GM21723 (cell line): Measurements from ENCODE around the gene FAM131C.
"Not testable (repeated sequence)": the region's sequence is repeated elsewhere in the genome, so short reads cannot be mapped to it uniquely, and the experiment has no call there.

Experiments
- ATAC-seq: cut with Tn5 transposase; IDR thresholded peaks from one replicate; pipeline ENCODE4 v1.9.1; 2021; ENCODE audit warnings: mild to moderate bottlenecking, moderate library complexity; ENCODE audit not compliant: unreplicated experiment

Gene FAM131C

DNA sequence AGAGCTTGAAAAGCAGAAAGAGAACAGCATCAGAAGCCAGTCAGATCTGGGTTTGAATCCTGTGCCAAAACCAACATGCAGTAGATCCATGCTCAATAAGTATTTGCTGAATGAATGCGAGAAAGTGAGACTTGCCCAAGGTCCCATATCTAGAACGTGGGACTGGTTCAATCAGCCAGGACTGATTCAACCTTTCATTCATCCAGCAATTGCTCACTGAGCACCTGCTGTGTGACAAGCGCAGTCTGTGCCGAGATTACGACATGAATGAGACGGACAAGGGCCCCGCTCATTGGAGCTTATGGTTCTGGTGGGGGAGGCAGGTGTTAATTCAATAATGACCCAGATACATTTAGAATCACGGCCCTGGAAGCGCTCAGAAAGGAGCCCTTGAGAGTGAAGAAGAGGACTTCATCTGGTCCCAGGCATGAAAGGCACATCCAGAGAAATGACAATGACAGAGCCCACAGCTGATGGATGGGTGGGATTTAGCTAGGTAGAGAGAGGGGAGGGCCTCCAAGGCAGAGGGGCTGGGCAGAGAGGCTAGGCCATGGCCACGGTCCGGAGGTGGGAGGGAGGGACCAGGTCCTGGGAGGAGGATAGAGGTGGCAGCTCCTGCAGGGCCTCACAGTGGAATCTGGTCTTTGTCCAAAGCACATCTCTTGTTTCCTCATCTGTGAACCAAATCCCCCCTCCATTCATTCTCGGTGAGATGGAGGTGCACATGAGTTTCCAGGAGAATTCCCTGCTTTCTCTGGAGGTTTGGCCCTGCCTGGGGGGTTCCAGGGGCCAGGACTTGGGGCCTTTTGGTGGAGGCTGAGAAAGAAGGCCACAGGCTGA, 4.2 kb upstream of the FAM131C start:
- ATAC-seq, result no peak

DNA sequence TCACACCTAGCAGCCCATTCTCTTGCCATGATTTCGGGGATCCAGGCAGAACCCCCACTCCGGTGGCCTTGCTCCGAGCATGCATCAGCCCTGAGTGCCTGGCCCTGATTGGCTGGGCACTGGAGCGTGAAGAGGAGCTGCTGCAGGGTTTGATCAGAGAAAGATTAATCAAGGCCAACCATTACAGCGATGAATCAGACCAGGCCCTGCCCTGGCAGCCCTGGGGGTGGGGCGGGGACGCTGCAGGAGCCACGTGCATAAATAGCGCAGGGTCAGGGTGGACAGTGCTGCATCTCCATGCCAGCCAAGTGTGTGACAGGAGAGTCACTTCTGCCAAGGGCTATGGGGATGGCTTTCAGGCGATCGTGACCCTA, 3.4 kb upstream of the FAM131C start:
- ATAC-seq, result no peak

DNA sequence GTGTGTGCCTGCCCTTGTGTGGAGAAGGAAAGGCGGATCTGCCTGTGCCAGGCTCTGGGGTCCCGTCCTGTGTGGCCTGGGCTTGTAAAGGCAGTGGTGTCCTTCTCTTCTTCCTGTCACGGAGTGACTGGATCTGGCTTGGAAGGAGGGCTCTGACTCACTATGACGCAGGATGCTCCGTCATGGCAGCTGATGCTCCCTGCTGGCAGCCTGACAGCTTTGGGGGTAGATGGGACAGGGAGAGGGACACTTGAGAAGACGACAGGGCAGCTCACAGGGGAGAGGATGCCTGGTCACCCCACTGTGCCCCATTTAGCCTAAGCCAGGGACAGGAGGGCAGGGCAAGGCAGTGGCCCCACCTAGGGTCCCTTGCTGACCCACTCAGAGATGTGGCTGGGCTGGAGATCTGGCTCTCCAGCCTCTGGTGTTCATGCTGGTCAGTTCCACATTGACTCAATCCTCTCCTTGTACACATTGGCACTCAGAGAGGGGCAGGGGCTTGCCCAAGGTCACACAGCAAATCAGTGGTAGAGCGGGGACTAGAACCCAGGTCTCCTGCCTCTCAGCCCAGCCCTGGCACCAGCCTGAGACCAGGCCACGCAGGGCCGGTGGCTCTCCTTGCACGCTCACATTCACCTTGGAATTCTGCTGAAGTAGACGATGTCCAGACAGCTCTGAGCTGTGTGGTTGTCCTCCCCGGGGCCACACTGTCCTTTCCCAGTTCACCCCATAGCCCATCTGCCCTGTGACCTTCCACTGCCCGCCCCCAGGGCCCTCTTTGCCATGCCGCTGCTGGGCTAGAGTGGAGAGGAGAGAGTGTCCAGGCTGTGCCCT, 2.8 kb upstream of the FAM131C start:
- ATAC-seq, result no peak

DNA sequence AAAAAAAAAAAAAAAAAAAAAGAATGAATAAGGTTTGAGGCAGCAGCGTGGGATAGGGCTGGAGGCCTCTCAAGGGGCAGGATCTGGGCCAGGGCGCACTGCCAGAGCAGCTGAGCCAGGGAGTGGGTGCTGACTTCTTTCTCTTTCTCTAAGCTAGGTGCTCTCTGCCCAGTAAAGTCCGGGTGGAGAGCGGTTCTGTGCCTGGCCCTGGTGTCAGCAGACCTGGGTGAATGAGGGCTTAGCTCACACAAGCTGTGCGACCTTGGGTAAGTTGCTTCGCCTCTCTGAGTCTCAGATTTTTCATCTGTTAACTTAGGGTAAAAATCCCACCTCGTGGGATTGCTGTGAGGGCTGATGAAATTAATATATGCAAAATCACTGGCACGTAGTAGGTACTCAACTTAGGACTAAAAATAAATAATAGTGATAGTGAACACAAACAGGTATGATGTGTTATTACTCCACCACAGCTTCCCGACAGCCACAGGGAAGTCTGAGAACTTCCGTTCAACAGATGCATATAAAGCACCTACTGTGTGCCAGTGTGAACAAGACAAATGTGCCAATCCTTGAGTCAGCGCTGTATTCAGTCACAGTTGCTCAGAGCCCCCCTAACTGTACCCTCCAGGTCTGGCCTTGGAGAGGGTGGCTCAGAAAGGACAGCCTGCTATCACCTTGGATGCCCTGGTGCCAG, 2.0 kb upstream of the FAM131C start:
- no peak for ATAC-seq

DNA sequence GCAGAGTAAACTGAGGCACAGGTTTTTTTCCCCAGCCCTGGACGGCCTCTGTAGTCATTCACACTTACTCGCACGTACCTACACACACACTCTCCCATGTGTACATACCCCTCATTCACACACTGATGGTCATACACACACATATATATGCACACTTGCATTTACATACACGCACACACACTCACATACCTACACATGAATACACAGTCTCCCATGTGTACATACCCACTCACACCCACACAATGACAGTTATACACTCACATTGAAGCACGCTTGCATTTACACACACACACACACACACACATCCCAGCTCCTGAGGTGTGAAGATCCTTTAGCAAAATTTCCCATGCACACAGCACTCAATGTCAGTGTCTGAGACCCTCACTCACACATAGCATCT, 766 bp upstream of the FAM131C start:
- no peak for ATAC-seq

DNA sequence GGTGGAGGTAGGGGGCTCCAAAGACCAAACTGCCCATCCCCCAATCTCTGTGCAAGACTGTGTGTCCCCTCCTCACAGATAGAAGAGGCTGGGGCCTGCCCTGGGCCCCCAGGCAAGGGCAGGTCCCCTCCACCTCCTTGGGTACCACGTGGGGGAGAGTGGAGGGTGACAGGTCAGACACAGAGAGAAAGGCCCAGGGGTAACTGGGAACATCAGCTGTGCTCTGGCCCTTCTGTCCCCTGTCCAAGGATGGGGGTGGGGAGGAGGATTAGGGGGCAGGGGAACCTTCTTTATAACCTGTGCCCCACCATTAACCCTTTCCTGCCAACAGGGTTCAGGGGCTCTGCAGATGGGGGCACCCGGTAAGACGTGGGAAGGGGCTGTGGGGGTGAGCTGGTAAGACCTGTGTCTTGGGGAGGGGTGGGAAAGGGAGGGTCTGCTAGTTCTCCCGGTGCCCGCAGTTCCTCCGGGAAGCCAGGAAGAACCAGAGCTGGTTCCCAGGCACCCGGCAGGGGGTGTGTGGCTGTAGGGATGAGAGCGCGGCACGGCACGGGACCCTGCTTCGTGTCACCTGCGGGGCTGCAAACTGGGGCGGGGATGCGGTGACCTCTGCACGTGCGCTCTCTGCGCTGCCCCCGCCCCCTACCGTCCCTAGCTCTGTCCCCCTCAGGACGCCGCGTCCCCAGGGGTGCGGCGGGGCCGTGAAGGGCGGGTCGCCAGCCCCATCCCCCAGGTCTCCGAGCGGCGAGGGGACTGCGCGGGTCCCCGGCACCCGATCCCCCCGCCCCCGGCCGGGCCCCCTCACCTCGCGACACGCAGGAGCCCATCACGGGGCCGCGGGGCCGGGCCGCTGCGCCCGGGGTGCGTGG, 601 bp downstream of the FAM131C start:
- no peak for ATAC-seq

DNA sequence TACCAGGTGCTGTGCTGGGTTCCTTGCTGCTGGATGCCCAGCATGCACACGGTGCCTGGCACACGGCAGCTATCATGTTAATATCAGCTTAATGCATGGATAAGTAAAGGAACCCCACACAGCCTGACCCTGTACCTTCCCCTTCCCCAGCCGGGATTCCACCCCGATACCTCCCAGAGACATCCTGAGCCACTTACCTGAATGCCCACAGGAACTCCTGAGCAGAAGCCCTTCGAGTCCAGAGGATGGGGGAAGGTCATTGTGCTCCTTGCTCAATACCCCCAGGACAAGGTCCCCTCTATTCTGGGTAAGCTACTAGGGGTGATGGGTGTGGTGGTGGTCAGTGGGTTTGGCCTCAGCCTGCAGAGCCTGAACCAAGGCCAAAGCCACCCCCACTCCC, 1.4 kb downstream of the FAM131C start:
- no peak for ATAC-seq

DNA sequence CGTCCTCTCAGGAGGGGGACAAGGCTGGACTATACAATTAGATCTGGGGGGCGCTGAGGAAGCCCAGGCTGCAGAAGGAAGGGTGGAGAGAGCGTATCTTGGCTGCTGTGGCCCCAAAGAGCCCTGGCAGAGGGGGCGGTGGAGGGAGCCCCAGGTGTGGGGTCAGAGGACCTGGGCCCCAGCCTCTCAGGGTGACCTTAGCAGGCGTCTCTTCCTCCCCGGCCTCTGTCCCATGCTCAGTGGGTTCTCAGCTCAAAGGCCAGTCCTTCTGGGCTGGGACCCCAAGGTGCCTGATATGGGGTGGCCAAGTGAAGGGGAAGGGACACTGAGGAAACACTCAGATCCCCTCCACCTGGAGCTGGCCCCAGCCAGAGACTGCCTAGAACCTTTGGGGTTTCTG, 1.8 kb downstream of the FAM131C start:
- ATAC-seq, result no peak

DNA sequence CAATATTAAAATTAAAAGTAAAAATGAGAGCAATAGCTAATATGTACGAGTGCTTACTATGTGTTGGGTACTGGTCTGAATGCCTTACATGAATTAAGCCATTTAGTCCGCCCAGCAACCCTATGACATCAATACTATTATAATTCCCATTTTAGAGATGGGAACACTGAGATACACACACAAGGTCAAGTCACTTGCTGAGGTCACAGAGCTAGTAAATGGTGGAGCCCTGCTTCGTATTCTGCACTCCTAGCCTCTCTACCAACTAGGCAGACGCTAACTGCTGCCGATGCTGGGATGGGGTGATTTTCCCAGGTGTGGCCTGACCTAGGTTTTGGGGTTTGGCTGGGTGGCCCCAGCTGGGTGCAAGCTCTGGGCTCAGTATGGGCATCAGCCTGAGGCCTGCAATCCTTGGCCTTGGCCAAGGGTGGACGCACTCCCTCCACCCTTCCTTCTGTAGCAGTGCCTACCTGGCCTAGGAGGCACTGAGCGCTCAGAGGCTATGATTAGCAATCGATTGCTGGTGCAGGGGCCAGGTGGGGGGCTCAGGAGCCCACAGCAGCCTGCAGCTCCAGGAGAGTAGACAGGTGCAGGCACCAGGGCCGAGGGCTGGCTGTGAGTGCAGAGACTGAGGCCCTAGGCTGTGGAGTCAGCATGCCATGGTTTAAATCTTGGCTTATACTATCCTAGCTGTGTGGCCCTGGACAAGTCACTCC, 2.7 kb downstream of the FAM131C start:
- ATAC-seq, result no peak

DNA sequence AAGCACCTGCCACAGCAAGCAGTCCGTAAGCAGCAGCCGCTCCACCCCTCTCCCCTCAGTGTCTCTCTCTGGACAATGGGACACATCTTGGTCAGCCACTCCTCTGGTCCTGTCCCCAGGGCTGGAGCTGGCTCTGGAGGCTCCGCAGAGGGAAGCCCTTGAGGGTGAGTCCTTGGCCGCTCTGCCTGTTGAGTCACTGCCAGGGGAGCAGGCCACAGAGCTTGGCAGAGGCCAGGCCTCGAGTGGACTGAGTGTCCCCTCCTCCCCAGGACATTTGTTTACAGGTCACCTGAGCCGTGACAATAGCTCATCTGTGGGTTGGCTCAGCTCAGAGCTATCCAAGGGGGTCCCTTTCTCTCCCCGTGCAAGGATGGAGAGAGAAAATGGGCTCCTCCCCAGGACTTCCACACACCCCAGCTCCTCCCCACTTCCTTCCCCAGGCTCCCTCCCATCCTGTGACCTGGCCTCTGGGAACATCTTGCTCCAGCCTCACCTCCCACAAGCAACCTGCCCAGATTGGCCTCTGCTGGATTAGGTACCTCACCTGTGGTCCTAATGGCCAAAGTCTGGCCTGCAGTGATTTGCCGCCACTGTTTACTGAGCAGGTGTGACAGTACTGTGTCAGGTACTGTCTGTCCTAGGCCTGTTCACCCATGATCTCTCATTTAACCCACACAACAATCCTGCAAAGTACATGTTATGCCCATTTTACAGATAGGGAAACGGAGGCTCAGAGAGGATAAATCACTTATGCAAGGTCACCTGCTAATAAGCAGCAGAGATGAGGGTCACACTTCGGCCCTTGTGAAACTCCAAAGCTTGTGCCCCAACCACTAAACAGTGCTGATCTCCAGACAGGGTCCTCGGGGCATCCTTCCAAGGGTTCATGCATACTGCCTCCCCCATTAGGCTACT, 4.8 kb downstream of the FAM131C start:
- ATAC-seq, result no peak

DNA sequence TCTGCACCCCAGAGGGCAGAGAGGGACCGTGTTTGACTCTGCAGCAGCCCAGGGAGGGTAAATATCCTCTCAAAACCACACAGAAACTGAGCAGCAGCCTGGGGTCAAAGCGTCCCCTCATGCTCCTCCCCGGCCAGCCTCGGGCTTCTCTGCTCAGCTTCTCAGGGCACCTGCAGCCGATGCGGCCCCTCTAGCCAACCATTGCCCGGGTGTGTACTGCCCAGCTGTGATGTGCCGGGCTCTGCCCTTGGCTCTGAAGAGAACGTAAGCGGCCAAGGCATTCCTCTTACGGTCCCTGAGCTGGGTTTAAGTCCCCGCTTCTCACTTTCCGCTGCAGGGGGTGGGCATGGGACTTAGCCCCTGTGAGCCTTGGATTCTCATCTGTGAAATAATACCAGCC, 5.5 kb downstream of the FAM131C start:
- ATAC-seq, result no peak

DNA sequence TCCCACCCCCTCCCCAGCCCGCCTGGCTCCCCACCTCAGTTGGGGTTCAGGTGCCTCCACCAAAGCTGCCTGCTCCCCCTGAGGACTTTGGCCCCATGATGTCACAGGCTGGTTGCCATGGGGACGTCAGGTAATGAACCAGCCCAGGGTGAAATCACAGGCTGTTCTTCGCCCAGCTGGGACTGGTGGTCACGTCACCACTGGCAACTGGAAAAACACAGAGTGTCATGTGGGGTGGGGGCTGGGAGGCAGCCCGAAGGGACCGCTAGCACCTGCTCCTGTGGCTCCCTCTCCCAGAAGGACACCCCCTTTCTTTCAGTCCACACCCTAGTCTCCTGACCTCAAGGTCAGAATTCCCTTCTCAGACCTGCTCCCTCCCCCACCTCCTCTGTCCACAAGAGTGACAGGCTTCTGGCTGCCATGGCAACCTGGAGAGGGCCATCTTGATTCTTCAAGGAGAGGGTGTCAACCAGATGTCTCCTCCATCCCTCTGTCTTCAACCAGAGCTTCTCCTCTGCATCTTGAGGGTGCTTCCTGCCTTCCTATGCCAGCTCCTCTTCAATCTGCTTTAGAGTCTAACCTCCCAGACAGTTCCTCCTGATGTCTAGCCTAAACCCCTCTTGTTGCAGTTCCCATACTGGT, 6.2 kb downstream of the FAM131C start:
- no peak for ATAC-seq

DNA sequence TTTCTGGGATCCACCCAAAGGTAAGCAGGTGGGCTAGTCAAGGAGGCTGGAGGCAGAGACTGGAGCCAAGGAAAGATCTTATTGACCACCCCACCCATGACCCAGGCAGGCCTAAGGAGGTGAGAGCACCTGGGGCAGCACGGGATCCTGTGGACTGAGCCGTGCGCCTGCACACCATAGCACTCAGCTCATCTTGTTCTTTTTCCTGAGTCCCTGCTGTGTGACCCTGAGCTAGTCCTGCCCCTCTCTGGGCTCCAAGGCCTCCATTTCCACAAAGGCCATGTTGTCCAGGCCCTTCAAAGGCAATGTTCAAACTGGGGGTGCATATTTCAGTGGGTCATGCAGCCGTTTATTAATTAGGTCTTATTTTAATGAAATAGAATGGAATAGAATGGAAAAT, 7.2 kb downstream of the FAM131C start:
- ATAC-seq, result no peak

DNA sequence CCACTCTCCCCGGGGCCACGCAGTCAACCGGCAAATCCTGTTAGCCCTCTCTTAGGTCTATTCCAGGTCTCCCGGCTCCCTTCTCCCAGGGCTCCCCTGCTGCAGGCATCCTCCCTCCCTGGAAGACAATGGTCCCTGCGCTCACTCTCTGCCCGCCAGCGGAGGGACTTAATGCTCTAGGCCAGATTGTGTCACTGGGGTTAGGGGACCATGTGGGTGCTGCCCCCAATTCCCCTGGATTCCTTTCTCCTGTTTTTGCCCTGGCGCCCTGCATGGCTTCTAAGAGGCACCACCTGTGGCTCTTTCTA, 8.2 kb downstream of the FAM131C start:
- ATAC-seq, result no peak

DNA sequence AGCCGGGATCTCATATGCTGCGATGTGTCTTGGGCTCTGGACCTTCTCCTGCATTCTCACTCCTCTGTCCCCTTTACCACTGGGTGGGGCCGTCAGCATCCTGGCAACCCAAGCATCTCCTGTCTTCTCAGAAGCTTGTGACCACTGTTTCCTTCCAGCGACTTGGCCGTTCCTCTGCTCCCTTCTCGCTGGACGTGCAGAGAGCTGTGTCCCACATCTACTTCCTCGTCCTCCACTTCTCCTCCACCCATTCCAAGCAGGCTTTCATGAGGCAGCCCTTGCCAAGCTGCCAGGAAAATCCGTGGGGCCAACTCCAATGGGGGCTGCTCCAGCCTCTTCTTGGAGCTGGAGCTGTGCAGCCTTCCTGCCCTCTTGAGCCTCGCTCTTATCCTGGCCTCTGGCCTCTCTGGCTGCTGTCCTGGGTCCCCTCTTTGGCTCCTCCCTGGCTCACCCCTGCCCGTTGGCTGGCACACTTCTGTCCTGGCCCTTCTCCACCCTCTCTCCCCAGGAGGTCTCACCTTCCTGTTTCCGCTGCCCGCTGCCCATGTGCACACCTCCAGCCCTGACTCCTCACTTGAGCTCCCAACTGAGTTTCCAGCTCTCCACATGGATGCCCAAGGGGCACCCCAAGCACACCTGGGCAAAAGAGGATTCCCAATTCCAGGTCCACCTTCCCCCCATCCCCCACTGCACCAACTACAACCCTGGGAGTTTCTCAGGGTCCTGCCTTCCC, 8.7 kb downstream of the FAM131C start:
- ATAC-seq, result no peak

DNA sequence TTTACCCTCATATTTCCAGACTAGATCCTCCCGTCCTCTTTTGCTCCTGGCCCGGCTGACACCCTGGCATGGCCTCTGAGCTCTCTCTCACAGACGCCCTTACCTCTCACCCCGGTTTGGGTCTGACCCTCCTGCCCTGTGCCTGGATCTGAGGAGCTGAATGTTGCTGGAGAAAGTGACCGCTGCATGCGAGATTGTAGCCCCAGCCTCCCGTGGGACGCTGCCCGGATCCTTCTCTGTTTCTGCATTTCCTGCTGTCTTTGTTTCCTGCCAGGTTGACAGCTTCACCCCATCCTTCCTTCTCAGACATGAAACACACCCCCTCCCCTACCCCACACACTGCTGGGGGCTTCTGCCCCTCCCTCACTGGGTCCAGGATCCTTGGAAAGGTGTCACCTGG, 9.5 kb downstream of the FAM131C start:
- ATAC-seq, result no peak

DNA sequence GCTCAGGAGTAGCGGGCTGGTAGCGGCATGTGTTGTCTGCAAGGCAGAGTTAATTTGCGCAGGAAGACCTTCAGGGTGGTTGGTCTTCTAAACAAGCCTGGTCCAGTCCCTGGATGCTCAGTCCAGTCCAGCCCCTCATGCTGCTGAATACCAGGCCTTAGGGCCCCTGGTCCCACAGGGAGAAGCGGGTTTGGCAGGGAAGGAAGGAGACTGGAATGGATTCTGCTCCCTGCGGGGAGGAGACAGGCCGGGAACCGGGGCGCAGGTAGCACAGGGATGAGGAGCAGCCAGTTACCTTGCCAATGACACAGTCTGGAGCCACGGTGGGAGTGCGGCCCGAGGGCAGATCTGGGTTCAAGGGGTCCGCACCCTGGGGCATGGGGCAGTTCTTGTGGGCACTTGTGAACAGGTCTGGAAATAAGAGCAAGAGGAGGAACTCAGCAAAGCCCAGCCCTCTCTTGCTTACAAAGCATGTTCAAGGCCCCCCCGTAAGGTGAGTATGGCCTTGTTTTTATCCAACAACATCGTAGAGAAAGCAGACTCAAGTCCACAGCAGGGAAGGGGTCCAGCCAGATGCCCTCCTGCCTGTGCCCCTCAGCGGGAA, 10.1 kb downstream of the FAM131C start:
- ATAC-seq, result no peak

DNA sequence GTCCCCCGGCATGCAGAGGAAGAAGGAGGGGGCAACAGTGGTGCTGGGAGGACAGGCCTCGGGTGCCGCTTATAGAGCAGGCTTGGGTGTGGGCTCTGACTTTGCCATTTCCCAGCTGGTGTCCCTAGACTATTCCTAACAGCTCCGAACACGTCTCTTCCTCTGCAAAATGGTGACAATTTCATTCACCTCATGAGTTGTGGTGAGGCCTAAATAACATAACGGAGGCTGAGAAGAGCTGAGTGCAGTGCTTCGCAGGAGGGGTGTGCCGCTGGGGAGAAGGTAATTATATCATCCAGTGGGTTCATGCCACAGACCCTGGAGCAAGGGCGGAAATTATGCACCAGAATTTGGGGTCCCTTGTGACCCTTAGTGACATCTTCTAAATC, 10.8 kb downstream of the FAM131C start:
- not testable (repeated sequence) for ATAC-seq
